ENCODE data around the gene ADAMTS3.

Gene ADAMTS3

DNA sequence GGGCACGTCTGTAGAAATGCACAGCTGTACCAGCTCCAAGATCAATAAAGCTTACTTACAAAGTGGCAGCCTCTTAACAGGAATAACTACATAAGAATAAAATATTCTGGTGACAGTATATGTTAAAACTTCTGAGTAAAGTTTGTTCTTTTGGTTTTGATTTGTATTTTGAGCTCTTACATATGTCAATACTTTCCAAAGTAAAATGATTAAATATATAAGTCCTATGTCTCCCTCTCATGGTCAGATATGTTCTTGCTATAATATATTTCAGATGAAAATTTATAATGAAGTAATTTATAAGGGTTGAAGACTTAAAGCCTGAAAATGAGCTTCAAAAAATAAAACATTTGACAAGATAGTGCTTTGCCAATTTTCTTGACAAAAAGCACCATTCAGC lies 282.8 kb downstream of the ADAMTS3 start:
- DNase-seq (ENCODE audit: low spot score): no peak

- DNase-seq (ENCODE audit: low spot score): no peak
Measured at GRCh38 chr4:72283357-72283756, 285.7 kb downstream of the ADAMTS3 start.

DNA sequence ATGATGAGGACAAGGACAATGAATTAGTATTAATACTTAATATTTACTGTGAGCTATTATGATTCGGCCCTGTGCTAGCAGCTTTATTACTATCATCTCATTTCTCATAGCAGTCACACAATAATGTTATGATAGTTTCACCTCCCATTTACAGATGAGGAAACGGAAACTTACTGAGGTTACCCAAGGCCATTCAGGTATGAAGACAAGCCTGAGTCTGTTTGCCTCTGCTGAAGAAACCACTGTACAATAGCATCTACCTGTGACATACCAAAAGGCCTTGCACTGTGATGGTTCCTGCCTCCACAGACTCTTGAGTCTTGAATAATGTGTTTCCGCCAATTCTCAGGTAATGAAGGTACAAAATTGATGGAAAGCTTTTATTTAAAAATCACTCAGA lies 288.8 kb downstream of the ADAMTS3 start:
- DNase-seq (ENCODE audit: low spot score): no peak

GRCh38 chr4:72275381-72275780 lies 293.6 kb downstream of the ADAMTS3 start:
- no peak for DNase-seq (ENCODE audit: low spot score)

GRCh38 chr4:72274251-72274650 lies 294.8 kb downstream of the ADAMTS3 start:
- no peak for DNase-seq (ENCODE audit: low spot score)

GRCh38 chr4:72255269-72255668 lies 313.8 kb downstream of the ADAMTS3 start:
- DNase-seq (ENCODE audit: low spot score): no peak

- DNase-seq (ENCODE audit: low spot score): no peak
Measured at GRCh38 chr4:72243641-72244040, 325.4 kb downstream of the ADAMTS3 start.

DNA sequence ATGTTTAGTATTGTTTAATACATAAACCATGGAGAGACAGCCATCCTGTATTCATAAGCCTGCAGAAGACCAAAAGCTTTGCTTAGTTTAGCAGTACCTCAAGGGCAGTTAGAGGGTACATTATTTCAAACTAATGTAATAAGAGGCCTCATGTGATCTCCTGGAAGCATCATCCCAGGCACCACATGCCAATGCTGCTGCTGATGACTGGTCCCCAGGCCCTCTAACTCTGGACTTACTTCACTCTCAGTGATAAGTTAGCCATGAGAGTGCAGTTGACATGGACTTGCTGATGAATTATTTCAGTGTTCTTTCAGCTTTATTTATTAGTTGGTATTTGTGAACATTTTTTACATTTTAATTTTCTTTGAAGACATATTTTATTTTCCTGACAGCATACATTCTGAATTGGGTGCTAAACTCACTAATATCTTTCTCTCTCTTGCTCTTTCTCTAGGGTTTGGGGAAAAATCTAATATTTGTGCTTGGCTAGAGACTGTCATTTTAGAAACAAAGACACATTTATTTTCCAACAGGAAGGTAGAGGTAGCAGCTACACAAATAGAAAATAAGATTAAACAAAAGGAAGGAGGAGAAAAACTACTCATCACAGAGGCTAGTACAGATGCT lies 329.4 kb downstream of the ADAMTS3 start:
- DNase-seq (ENCODE audit: low spot score): no peak
